GM19240 (cell line): Measurements from ENCODE around the gene LRCH2.

ENCODE experiments used
- DNase-seq: peaks from one replicate; pipeline ENCODE4 v3.0.0; 2011; ENCODE audit warnings: low spot score; ENCODE audit not compliant: insufficient read length

LRCH2 gene

GRCh38 chrX:115068896-115069295, 165.0 kb downstream of the LRCH2 start:
- DNase-seq = no peak

GRCh38 chrX:115067812-115068211, 166.1 kb downstream of the LRCH2 start:
- no peak for DNase-seq

GRCh38 chrX:115065304-115065703, 168.6 kb downstream of the LRCH2 start:
- no peak for DNase-seq
